HG03342 (cell line): Measurements from ENCODE around the gene UNC13D.

Source experiments
- ATAC-seq: cut with Tn5 transposase; IDR thresholded peaks from one replicate; pipeline ENCODE4 v1.9.1; 2021; ENCODE audit warnings: mild to moderate bottlenecking, moderate library complexity; ENCODE audit not compliant: unreplicated experiment

The UNC13D gene

DNA sequence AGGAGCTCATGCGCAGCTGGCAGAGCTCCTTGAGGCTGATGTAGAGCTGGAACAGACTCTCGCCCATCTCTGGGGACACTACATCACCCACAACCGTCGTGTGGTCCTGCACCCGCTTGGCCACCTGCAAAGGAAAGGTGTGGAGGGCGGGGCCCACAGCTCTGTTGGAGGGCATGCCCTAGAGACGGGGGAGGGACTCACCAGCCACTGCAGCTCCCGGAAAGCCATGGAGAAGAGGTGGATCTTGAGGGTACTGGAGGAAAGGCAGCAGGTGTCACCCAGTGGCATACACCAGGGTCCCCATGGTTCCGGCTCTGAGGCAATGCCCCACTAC is 8.6 kb downstream of the UNC13D start:
- ATAC-seq: no peak

- no peak for ATAC-seq
Measured at GRCh38 chr17:75834928-75835653, 9.1 kb downstream of the UNC13D start.

DNA sequence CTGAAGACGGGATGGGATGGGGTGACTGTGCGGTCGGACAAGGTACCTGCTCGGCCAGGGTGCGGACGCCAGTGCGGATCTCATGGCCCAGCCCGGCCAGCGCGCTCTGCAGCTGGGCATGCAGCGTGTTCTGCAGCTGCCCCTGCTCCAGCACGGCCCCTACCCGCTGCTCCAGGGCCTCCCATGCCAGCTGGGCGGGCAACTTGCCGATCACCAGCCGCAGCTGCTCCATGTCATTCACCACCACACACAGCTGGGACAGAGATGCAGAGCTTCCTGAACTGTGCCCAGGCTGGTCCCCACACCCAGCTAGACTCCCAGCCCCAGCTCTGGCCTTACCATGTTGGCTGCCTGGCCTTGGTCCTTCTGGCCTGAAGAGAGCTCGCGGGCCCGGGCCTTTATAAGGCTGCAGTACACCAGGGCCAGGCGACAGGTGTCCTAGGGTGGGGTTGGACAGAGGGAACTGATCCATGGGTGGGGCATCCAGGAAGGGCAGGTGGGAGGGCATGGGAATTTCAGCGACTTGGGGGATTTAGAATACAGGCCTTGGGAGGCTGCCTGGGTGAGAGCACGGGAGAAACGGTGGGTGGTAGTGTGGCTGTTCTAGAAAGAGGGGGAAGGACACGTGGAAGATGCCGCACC is 9.8 kb downstream of the UNC13D start:
- no peak for ATAC-seq

DNA sequence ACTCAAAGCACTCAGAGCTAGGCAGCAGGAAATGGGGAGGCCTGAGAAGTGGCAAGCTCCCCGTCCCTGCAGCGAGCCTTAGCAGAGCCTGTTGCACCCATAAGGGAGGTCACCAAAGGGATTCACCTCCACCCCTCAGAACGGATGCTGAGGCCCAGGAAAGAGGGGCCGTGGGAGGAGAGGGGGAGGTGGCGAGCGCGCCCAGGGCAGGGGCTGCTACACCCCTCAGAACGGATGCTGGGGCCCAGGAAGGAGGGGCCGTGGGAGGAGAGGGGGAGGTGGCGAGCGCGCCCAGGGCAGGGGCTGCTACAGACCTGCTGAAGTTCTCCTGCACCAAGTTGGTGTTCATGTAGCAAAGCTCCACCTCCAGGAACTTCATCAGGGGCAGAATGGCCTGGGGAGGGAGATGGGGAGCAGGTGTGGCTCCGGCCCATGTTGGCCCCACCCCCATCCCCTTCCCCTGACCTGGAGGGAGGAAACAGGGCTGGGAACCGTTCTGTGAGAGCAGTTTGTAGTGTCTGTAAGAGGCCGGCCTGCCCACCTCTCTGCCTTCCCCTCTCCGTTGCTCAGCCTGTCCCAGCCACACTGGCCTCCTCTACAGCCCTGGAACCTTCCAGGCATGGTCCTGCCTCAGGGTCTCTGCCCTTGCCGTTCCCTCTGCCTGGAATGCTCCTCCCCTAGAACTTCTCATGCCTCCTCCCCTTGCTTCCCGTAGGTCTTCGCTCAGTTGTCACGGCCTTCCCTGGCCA is 11.4 kb downstream of the UNC13D start:
- no peak for ATAC-seq

DNA sequence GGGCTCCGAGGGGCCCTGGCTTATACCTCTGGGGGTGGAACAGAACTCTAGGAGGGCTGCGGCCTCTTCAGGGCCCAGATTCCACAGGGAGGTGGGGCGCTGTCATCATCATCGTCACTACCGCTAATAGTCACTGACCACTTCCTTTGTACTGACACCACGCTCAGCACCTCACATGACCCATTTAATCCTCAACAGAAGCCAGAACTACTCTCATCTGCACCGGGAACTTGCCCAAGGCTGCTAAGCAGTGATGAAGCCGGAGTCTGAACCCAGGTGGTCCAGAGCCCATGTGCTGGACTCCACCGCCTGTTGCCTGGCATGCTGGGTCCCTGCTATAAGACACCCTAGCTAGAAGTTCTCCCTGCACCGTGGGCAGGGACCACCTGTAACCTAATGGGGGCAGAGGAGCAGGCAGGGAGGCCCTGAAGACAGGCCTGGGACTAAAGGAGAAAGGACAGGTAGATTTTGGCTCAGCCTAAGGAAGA is 12.0 kb downstream of the UNC13D start:
- no peak for ATAC-seq

- ATAC-seq: no peak
Measured at GRCh38 chr17:75831032-75831571, 13.1 kb downstream of the UNC13D start.

GRCh38 chr17:75830164-75831031 is 13.8 kb downstream of the UNC13D start:
- no peak for ATAC-seq

DNA sequence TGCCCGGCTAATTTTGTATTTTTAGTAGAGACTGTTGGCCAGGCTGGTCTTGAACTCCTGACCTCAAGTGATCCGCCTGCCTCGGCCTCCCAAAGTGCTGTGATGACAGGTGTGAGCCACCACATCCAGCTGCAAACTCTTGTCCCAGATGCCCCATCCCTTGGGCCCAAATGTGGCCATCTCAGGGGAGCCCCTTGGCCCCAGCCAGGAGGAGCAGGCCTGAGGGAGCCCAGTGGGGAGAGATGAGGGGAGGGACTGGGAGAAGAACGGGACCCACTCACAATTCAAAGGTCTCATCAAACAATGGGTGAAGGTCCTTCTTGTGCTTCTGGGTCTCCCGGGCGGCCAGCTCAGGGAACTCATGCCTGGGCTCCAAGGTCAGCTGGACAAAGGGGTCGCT is 14.5 kb downstream of the UNC13D start:
- ATAC-seq: no peak

DNA sequence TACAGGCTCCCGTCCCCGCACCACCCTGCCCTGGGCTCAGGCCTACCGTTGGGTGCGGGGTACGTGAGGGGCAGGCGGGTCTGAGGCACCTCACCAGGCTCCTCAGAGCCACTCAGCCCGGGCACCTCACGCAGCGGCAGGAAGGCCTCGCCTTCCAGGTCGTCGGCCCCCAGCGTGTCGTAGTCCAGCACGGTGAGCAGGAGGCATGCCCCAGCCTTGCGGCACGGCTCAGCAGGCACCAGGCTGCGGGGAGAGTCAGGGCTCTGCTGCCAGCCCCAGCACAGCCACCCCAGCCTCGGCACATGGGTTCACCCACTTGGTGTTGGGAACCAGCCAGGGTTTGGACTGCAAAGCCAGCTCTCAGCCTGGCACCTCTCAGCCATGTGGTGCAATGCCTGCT is 15.5 kb downstream of the UNC13D start:
- ATAC-seq: no peak

GRCh38 chr17:75828076-75828400 is 16.2 kb downstream of the UNC13D start:
- ATAC-seq: no peak

- ATAC-seq: no peak
Measured at GRCh38 chr17:75827308-75828075, 16.7 kb downstream of the UNC13D start.

DNA sequence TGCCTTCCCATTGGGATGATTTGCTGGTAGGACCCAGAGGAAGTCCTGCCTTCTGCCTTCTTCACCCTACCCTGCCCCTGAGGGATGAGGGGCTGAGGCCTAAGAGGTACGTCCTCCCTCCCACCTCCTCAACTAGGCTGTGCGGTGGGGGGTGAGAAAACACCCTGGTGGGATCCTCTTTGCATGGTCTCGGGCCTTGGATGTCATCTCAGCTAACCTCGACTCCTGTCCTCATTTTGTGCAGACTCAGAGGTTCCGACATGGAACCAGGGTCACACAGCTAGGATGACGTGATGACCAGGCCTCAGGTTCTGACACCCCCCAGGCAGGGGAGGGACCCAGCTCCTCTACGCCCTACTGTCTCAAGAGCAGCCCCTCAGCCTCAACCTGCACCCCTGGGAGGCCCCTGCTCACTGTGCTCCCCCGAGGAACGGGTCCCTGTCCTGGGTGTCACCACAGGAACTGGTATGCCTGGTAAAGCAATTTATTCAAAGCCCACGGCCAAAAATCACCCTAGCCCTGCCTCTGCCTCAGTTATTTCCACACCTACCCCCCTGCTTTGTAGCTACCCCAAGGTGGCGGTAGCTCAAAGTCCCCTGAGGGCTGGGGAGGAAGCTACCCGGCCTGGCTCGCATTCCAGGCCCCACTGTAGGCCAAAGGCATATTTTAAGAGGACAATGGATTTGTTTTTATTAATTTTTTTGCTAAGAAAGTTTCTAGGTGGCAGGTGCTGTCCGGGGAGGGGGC is 17.5 kb downstream of the UNC13D start:
- no peak for ATAC-seq

DNA sequence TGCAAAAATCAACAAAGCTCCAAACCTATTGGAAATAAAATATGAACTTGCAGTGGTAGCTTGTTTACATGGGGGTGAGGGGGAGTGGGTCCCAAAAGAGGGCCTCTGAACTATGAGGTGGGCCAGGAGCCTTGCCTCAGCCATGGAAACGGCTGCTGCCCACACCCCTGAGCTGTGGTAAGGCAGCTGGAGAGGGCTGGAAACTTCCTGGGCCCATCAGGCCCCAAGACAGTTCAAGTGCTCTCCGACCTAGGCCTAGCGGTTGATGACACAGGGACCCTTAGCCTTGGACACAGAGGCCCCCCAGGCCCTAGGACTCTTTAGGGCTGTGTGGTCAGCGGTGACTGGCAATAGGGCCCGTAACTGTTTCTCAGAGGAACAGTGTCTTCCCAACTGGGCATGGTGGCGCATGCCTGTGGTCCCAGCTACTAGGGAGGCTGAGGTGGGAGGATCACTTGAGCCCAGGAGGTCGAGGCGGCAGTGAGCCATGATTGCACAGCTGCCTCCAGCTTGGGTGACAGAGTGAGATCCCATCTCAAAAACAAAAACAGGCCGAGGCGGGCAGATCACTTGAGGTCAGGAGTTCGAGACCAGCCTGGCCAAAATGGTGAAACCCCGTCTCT is 18.3 kb downstream of the UNC13D start:
- ATAC-seq: no peak

GRCh38 chr17:75825149-75825552 is 19.1 kb downstream of the UNC13D start:
- no peak for ATAC-seq

DNA sequence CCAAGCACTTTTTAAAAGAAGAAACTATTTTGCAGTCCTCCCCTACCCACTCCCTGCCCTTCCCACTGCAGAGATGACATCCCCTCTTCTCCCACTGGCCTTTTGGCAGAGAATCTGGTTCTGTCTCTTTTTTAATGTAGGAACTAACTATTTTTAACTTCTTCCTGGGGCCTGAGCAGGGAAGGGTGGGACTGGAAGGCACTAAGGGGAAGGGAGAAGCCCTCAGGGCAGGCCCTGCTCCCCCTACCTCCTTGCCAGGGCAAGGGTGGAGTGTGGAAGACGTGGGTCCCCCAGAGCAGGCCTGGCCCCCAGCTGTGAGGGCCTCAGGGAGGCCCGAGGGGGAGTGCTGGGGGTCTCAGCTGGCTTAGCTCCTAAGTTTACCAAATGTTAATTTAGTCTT is 19.5 kb downstream of the UNC13D start:
- ATAC-seq: no peak

DNA sequence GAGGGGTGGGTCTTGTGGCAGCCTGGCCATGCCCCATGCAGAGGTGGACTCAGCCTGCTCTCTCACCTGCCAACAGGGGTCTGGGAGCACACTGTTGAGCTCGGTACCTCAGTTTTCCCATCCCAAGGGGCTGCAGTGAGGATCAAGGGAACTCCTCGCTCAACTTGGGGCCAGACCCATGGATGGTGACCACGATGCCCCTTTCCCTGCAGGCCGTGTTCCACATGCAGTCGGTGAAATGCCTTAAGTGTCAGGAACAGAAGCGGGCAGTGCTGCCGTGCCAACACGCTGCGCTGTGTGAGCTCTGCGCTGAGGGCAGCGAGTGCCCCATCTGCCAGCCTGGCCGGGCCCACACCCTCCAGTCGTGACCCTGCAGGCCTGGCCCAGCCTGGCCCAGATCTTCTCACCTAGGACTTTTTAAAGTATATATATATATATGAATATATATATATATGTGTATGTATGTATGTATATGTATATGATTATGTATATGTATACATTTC is 20.1 kb downstream of the UNC13D start:
- no peak for ATAC-seq

DNA sequence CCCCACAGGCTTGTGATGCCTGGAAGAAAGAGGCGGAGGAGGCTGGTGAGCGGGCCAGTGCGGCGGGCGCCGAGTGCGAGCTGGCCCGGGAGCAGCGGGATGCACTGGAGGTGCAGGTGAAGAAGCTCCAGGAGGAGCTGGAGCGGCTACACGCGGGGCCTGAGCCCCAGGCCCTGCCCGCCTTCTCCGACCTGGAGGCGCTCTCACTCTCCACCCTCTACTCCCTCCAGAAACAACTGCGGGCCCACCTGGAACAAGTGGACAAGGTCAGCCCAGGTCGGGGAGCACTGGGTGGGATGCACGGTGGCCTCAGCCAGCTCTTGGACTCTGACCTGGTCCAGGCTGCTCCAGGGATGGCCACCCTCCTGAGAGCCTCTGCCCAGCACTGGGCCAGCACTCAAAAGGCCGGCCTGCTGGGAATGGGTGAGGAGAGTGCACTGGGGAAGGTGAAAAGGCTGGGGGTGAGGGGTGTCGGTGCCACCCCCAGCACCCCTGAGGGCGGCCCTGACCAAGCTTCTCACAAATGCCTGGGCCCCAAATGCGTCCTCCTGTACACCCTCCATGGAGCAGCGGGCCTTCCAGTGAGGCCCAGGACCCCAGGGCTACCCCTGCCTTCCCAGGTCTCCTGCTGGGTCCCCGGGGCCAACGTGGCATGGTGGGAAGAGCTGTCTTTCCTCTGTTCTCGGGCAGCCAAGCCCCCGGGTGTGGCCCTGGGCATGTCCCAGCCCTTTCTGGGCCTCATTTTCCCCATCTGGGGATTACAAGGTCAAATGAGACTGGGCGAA is 20.8 kb downstream of the UNC13D start:
- ATAC-seq: no peak

GRCh38 chr17:75822800-75823166 is 21.4 kb downstream of the UNC13D start:
- ATAC-seq: no peak
